Gastroesophageal sphincter (tissue), 4 donors: ENCODE data around the gene RBKS. TPM values are rescaled to one million over a fixed set of nuclear protein-coding genes. Genes with fewer than 3 reads are reported as not detected.
"Not testable (repeated sequence)": the region's sequence is repeated elsewhere in the genome, so short reads cannot be mapped to it uniquely, and the experiment has no call there.

Experiments used
- ATAC-seq: fragments of 150-250 bp; one replicate; pipeline ENCODE4 v1.9.1; 2016; ENCODE audit warnings: mild to moderate bottlenecking, moderate library complexity
- H3K27ac ChIP-seq, 4 donors: fragments of 200-600 bp; sonication (generic) in 3 of 4; 1 replicate in 3 of 4; 2 replicates in 1 of 4; pipeline ENCODE4 v1.5.1; 2016 to 2019
- H3K27me3 ChIP-seq: fragments of 200-600 bp; sonication (generic); one replicate; pipeline ENCODE4 v1.5.1; 2019
- H3K36me3 ChIP-seq, 2 donors: fragments of 200-600 bp; sonication (generic); one replicate each; pipeline ENCODE4 v1.5.1; 2019; ENCODE audit warnings: control low read depth in 1 of 2
- H3K4me1 ChIP-seq, 3 donors: fragments of 200-600 bp; sonication (generic); 1 replicate in 2 of 3; 2 replicates in 1 of 3; pipeline ENCODE4 v1.5.1; 2016 to 2019; ENCODE audit warnings: control low read depth in 2 of 3
- H3K4me3 ChIP-seq, 2 donors: fragments of 200-600 bp; sonication (generic); one replicate each; pipeline ENCODE4 v1.5.1; 2019; ENCODE audit warnings: mild to moderate bottlenecking in 1 of 2, moderate library complexity in 1 of 2
- H3K9me3 ChIP-seq, 3 donors: fragments of 200-600 bp; sonication (generic); one replicate each; pipeline ENCODE4 v1.5.1; 2017 to 2019; ENCODE audit warnings: control low read depth in 2 of 3
- CTCF ChIP-seq, 4 experiments: fragments of 200-600 bp in 2 of 4; fragments of 450-650 bp in 2 of 4; sonication (generic) in 1 of 4; IDR thresholded peaks; one replicate each; pipeline ENCODE4 v1.5.1; 2017 to 2019; ENCODE audit warnings: antibody characterized with exemption in 4 of 4, mild to moderate bottlenecking in 2 of 4, moderate library complexity in 2 of 4
- EP300 ChIP-seq: sonication (generic); formaldehyde crosslinking; IDR thresholded peaks from one replicate; pipeline ENCODE4 v1.6.1; 2017; ENCODE audit warnings: antibody characterized with exemption, mild to moderate bottlenecking
- POLR2A ChIP-seq, 2 donors: fragments of 450-650 bp; IDR thresholded peaks; one replicate each; pipeline ENCODE4 v1.6.1; 2017; ENCODE audit warnings: antibody characterized with exemption in 2 of 2, mild to moderate bottlenecking in 2 of 2, moderate library complexity in 1 of 2
- POLR2AphosphoS5 ChIP-seq: sonication (generic); formaldehyde crosslinking; IDR thresholded peaks from one replicate; pipeline ENCODE4 v1.6.1; 2017; ENCODE audit warnings: antibody characterized with exemption
- WGBS, 2 donors: methylation state at CpG; one replicate each; pipeline ENCODE4 v1.1.5; 2018; ENCODE audit warnings: low coverage in 1 of 2; 5-methylcytosine and 5-hydroxymethylcytosine counted together
- total RNA-seq, 4 donors: library from RNA; depleted of rRNA; stranded (reverse); fragments of >200 nt; gene quantifications; one replicate each; pipeline ENCODE4 v1.1.0, GENCODE V29; 2016

RBKS gene
- total RNA-seq, 4 donors from 2014 or later = 0.81 to 2.4 (median 1.6) TPM

GRCh38 chr2:27752551-27753237, 137.5 kb downstream of the RBKS start:
- Histone ChIP-seq H3K27ac (no peak overlapping the region), H3K27me3 (no peaks in the 10 kb centered on the region), H3K4me1 (peaks cover 0 to 6% (median 0%) of the 10 kb centered on the region in 3 donors), H3K9me3 (peaks cover 0 to 8% (median 0%) of the 10 kb centered on the region in 3 donors), H3K36me3 (no peaks in the 10 kb centered on the region), H3K4me3 (no peak overlapping the region)
- TF ChIP-seq CTCF (IDR thresholded peaks at IDR 0.05) (no peak), POLR2AphosphoS5 (no peak), EP300 (no peak), POLR2A (IDR thresholded peaks at IDR 0.05) (no peak)
- 74 to 83% methylated on average over 7 to 10 of the region's 16 CpGs for WGBS, 2 donors
- no peak for ATAC-seq

GRCh38 chr2:27751377-27751776, 138.8 kb downstream of the RBKS start:
- Histone ChIP-seq H3K27me3 (no peaks in the 10 kb centered on the region), H3K4me1 (no peaks in the 10 kb centered on the region), H3K36me3 (no peaks in the 10 kb centered on the region), H3K4me3 (no peak overlapping the region), H3K9me3 (peaks cover 0 to 8% (median 0%) of the 10 kb centered on the region in 3 donors), H3K27ac (no peak overlapping the region)
- no peak for TF ChIP-seq CTCF (IDR thresholded peaks at IDR 0.05)
- TF ChIP-seq POLR2AphosphoS5 = no peak
- no peak for TF ChIP-seq POLR2A (IDR thresholded peaks at IDR 0.05)
- no peak for TF ChIP-seq EP300
- WGBS, 2 donors = 95% methylated on average over 5 of the region's 6 CpGs; no CpG with 5 or more reads in 1 of the 2 donors
- no peak for ATAC-seq

GRCh38 chr2:27748803-27749554, 141.2 kb downstream of the RBKS start:
- WGBS, 2 donors = 63 to 64% methylated on average over 2 of the region's 2 CpGs

GRCh38 chr2:27747827-27748352, 142.3 kb downstream of the RBKS start:
- WGBS, 2 donors = 68 to 80% methylated on average over 5 to 6 of the region's 6 CpGs
- ATAC-seq = no peak
- Histone ChIP-seq H3K36me3 (no peaks in the 10 kb centered on the region), H3K4me1 (no peaks in the 10 kb centered on the region), H3K27me3 (no peaks in the 10 kb centered on the region), H3K27ac (no peak overlapping the region), H3K4me3 (no peak overlapping the region), H3K9me3 (peaks cover 0 to 8% (median 0%) of the 10 kb centered on the region in 3 donors)
- TF ChIP-seq EP300 (no peak), CTCF (IDR thresholded peaks at IDR 0.05) (no peak), POLR2AphosphoS5 (no peak), POLR2A (IDR thresholded peaks at IDR 0.05) (no peak)

More at GRCh38 chr2:27748803-27749554, 141.2 kb downstream of the RBKS start:
- H3K4me1 ChIP-seq, H3K9me3 ChIP-seq, ATAC-seq, H3K27ac ChIP-seq, H3K36me3 ChIP-seq, H3K27me3 ChIP-seq, H3K4me3 ChIP-seq: not testable (repeated sequence)

- Histone ChIP-seq H3K36me3 (no peaks in the 10 kb centered on the region), H3K27ac (no peak overlapping the region), H3K4me3 (no peak overlapping the region), H3K9me3 (peaks cover 0 to 8% (median 0%) of the 10 kb centered on the region in 3 donors), H3K27me3 (no peaks in the 10 kb centered on the region), H3K4me1 (no peaks in the 10 kb centered on the region)
- 69 to 75% methylated on average over 2 of the region's 2 CpGs for WGBS, 2 donors
- ATAC-seq = no peak
- no peak for TF ChIP-seq POLR2A (IDR thresholded peaks at IDR 0.05)
- no peak for TF ChIP-seq EP300
- no peak for TF ChIP-seq POLR2AphosphoS5
Measured at GRCh38 chr2:27746325-27746724, 143.9 kb downstream of the RBKS start.

GRCh38 chr2:27745494-27745893, 144.7 kb downstream of the RBKS start:
- not testable (repeated sequence) for H3K36me3 ChIP-seq, H3K9me3 ChIP-seq, H3K4me1 ChIP-seq, H3K27me3 ChIP-seq, ATAC-seq, H3K27ac ChIP-seq, H3K4me3 ChIP-seq
